C4-2B (cell line): ENCODE results near the gene RETREG2.
A peak's percentile ranks its signal among the peaks of the same experiment; 100 is the strongest.

Experiments
- H3K27ac ChIP-seq: fragments of 450-650 bp; 2 replicates; pipeline ENCODE4 v1.5.1; 2017
- CTCF ChIP-seq: fragments of 450-650 bp; conservative IDR thresholded peaks from 2 replicates; pipeline ENCODE4 v1.5.1; 2017; ENCODE audit warnings: mild to moderate bottlenecking
- ZFX ChIP-seq: fragments of 450-650 bp; IDR thresholded peaks from 2 replicates; pipeline ENCODE4 v1.6.1; 2017

The RETREG2 gene

GRCh38 chr2:219228911-219229304, 50.8 kb downstream of the RETREG2 start:
- peak overlapping the region; percentile 88 for H3K27ac ChIP-seq
- TF ChIP-seq CTCF (no peak), ZFX (no peak)

- peak; percentile 68; the same call in 1 of the 2 replicates for TF ChIP-seq ZFX
- TF ChIP-seq CTCF, result no peak
- H3K27ac ChIP-seq, result peak within 1 kb of the TSS; percentile 88
Measured at GRCh38 chr2:219229305-219230058, 51.4 kb downstream of the RETREG2 start, which contains the start of the genes ANKZF1 and ATG9A. Gene ANKZF1, plus strand, starts transcription at chr2:219229806. Its CDS starts 452 bp downstream, at chr2:219230258. Gene ATG9A, minus strand, starts transcription at chr2:219229636. Its CDS starts 1,612 bp downstream, at chr2:219228024.

- H3K27ac ChIP-seq, result peak overlapping the region; percentile 88
- no peak for TF ChIP-seq ZFX
- no peak for TF ChIP-seq CTCF
Measured at GRCh38 chr2:219230059-219230540, 52.0 kb downstream of the RETREG2 start.

GRCh38 chr2:219234331-219234730, 56.3 kb downstream of the RETREG2 start:
- TF ChIP-seq CTCF (no peak), ZFX (no peak)
- H3K27ac ChIP-seq, result no peak overlapping the region
